ENCODE results near the gene ASRGL1.

GRCh38 chr11:62416596-62416995 lies 79.3 kb downstream of the ASRGL1 start:
- TF ChIP-seq CTCF (IDR thresholded peaks at IDR 0.05) (no peak), POLR2AphosphoS5 (IDR thresholded peaks at IDR 0.05) (no peak), EP300 (IDR thresholded peaks at IDR 0.05; ENCODE audit: low read depth) (no peak), POLR2A (IDR thresholded peaks at IDR 0.05) (no peak)

Data from transverse colon (tissue), 4 donors.